DND-41 (cell line): ENCODE results near the gene ASCL2.

ENCODE experiments used
- EZH2 ChIP-seq: IDR thresholded peaks from 3 replicates; pipeline ENCODE4 v1.6.1; 2012; ENCODE audit warnings: borderline replicate concordance, low read depth, mild to moderate bottlenecking, moderate library complexity, low read length, inconsistent platforms; ENCODE audit not compliant: severe bottlenecking
- TF ChIP-seq, protein P1 (sequence below): IDR thresholded peaks from 2 replicates; pipeline ENCODE4 v1.5.1; 2012; ENCODE audit warnings: borderline replicate concordance, low read length, moderate library complexity, mild to moderate bottlenecking; ENCODE audit not compliant: poor library complexity, severe bottlenecking; ENCODE audit errors: extremely low read depth

DNA sequence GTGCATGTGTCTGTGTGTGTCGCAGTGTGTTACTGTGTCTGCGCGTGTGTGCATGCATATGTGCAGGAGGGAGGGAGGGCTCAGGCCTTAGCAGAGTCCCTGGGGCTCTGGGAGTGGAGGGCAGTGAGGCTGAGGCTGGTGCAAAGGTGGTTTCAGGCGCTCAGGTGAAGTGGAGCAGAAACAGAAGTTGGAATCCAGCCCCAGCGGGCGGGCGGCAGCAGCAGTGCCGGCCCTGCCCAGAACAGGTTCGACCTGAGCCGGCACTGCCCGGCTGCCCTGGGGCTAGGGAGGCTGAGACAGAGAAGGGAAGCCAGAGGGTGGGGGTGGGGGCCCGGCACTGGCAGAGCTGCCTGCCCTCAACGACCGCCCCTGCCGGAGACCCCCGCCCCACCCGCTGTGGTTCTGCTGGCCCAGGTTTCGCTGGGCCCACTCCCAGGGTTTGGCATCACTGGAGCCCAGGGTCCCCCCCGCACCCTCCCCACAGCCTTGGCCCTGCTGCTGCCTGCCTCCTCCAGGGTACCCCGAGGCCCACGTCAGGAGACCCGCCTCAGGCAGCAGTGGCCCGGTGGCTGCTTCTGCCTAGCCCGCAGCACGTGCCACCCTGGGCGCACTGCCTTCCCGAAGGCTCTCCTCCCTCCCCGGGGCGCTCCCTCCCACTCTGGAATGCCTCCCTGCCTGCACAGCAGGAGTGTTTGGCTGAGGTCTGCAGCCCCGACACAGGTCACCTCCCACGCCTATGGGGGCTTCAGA is 13.3 kb downstream of the ASCL2 start:
- TF ChIP-seq, protein P1, sequence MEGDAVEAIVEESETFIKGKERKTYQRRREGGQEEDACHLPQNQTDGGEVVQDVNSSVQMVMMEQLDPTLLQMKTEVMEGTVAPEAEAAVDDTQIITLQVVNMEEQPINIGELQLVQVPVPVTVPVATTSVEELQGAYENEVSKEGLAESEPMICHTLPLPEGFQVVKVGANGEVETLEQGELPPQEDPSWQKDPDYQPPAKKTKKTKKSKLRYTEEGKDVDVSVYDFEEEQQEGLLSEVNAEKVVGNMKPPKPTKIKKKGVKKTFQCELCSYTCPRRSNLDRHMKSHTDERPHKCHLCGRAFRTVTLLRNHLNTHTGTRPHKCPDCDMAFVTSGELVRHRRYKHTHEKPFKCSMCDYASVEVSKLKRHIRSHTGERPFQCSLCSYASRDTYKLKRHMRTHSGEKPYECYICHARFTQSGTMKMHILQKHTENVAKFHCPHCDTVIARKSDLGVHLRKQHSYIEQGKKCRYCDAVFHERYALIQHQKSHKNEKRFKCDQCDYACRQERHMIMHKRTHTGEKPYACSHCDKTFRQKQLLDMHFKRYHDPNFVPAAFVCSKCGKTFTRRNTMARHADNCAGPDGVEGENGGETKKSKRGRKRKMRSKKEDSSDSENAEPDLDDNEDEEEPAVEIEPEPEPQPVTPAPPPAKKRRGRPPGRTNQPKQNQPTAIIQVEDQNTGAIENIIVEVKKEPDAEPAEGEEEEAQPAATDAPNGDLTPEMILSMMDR = no peak
- no peak for TF ChIP-seq EZH2
